DMS79 treated with DMSO at 0.1 percent for 48 hours (cell line): ENCODE measurements around the gene TNIK.
"Not testable (repeated sequence)": the region's sequence is repeated elsewhere in the genome, so short reads cannot be mapped to it uniquely, and the experiment has no call there.

Experiments
- DNase-seq: peaks from one replicate; lab custom pipeline; 2025; lab: John Stamatoyannopoulos, UW

Gene TNIK

GRCh38 chr3:171446301-171446700 lies 13.9 kb downstream of the TNIK start:
- no peak for DNase-seq

GRCh38 chr3:171445620-171446204 lies 14.5 kb downstream of the TNIK start:
- no peak for DNase-seq

GRCh38 chr3:171444001-171444690 lies 16.1 kb downstream of the TNIK start:
- no peak for DNase-seq

GRCh38 chr3:171443211-171443957 lies 16.8 kb downstream of the TNIK start:
- no peak for DNase-seq

GRCh38 chr3:171442184-171442583 lies 18.0 kb downstream of the TNIK start:
- no peak for DNase-seq

GRCh38 chr3:171441381-171441780 lies 18.8 kb downstream of the TNIK start:
- DNase-seq, result no peak

- no peak for DNase-seq
Measured at GRCh38 chr3:171439996-171440395, 20.2 kb downstream of the TNIK start.

- no peak for DNase-seq
Measured at GRCh38 chr3:171437115-171437756, 23.0 kb downstream of the TNIK start.

- DNase-seq, result no peak
Measured at GRCh38 chr3:171436380-171436779, 23.8 kb downstream of the TNIK start.

GRCh38 chr3:171435757-171436156 lies 24.4 kb downstream of the TNIK start:
- DNase-seq, result no peak

- no peak for DNase-seq
Measured at GRCh38 chr3:171435143-171435542, 25.1 kb downstream of the TNIK start.

GRCh38 chr3:171432548-171432947 lies 27.7 kb downstream of the TNIK start:
- DNase-seq, result no peak

GRCh38 chr3:171431550-171431949 lies 28.7 kb downstream of the TNIK start:
- no peak for DNase-seq

- no peak for DNase-seq
Measured at GRCh38 chr3:171430530-171430929, 29.7 kb downstream of the TNIK start.

GRCh38 chr3:171429635-171430034 lies 30.6 kb downstream of the TNIK start:
- no peak for DNase-seq

- DNase-seq, result no peak
Measured at GRCh38 chr3:171428892-171429291, 31.3 kb downstream of the TNIK start.

- no peak for DNase-seq
Measured at GRCh38 chr3:171428321-171428787, 31.9 kb downstream of the TNIK start.

GRCh38 chr3:171427771-171428320 lies 32.4 kb downstream of the TNIK start:
- no peak for DNase-seq

GRCh38 chr3:171424063-171424462 lies 36.1 kb downstream of the TNIK start:
- DNase-seq, result not testable (repeated sequence)

- not testable (repeated sequence) for DNase-seq
Measured at GRCh38 chr3:171422855-171423254, 37.4 kb downstream of the TNIK start.

- DNase-seq, result no peak
Measured at GRCh38 chr3:171420667-171421066, 39.5 kb downstream of the TNIK start.

GRCh38 chr3:171419457-171419856 lies 40.7 kb downstream of the TNIK start:
- DNase-seq, result no peak
